ENCODE results near the gene GREB1L.
A peak's percentile ranks its signal among the peaks of the same experiment; 100 is the strongest.

GREB1L gene

GRCh38 chr18:21408681-21409080 lies 166.6 kb downstream of the GREB1L start:
- no peak overlapping the region for H3K4me3 ChIP-seq (ENCODE audit: low read depth, low read length)
- no peak for DNase-seq (ENCODE audit: low read depth)
- TF ChIP-seq CTCF (IDR thresholded peaks at IDR 0.05; ENCODE audit: insufficient read depth, low read depth, low read length, missing control alignments), result no peak

- DNase-seq (ENCODE audit: low read depth), result no peak
- H3K4me3 ChIP-seq (ENCODE audit: low read depth, low read length), result no peak overlapping the region
- no peak for TF ChIP-seq CTCF (IDR thresholded peaks at IDR 0.05; ENCODE audit: insufficient read depth, low read depth, low read length, missing control alignments)
Observed at GRCh38 chr18:21433436-21433835, 191.4 kb downstream of the GREB1L start.

GRCh38 chr18:21439431-21439846 lies 197.4 kb downstream of the GREB1L start:
- no peak for TF ChIP-seq CTCF (IDR thresholded peaks at IDR 0.05; ENCODE audit: insufficient read depth, low read depth, low read length, missing control alignments)
- H3K4me3 ChIP-seq (ENCODE audit: low read depth, low read length), result no peak overlapping the region
- no peak for DNase-seq (ENCODE audit: low read depth)

GRCh38 chr18:21441670-21442069 lies 199.6 kb downstream of the GREB1L start:
- no peak for TF ChIP-seq CTCF (IDR thresholded peaks at IDR 0.05; ENCODE audit: insufficient read depth, low read depth, low read length, missing control alignments)
- no peak for DNase-seq (ENCODE audit: low read depth)
- H3K4me3 ChIP-seq (ENCODE audit: low read depth, low read length), result no peak overlapping the region

- TF ChIP-seq CTCF (IDR thresholded peaks at IDR 0.05; ENCODE audit: insufficient read depth, low read depth, low read length, missing control alignments), result no peak
- no peak for DNase-seq (ENCODE audit: low read depth)
- no peak overlapping the region for H3K4me3 ChIP-seq (ENCODE audit: low read depth, low read length)
Observed at GRCh38 chr18:21443776-21444464, 201.9 kb downstream of the GREB1L start.

- TF ChIP-seq CTCF (IDR thresholded peaks at IDR 0.05; ENCODE audit: insufficient read depth, low read depth, low read length, missing control alignments), result peak; percentile 64
- H3K4me3 ChIP-seq (ENCODE audit: low read depth, low read length), result no peak overlapping the region
- peak; percentile 65 for DNase-seq (ENCODE audit: low read depth)
Observed at GRCh38 chr18:21444465-21445212, 202.6 kb downstream of the GREB1L start.
